Kidney glomerular epithelial cell (primary cell): ENCODE measurements around the gene ZNF536.
A peak's percentile ranks its signal among the peaks of the same experiment; 100 is the strongest.

Experiments used
- DNase-seq: peaks from one replicate; lab custom pipeline; 2025; lab: John Stamatoyannopoulos, UW

Gene ZNF536

GRCh38 chr19:30417166-30417565 lies 45.0 kb downstream of the ZNF536 start:
- peak; percentile 11 for DNase-seq

- DNase-seq = peak; percentile 4
These were observed 47.5 kb downstream of the ZNF536 start for GRCh38 chr19:30419568-30420180.

GRCh38 chr19:30420316-30420715 lies 48.1 kb downstream of the ZNF536 start:
- no peak for DNase-seq

GRCh38 chr19:30420881-30421280 lies 48.7 kb downstream of the ZNF536 start:
- no peak for DNase-seq

- DNase-seq = no peak
These were observed 49.4 kb downstream of the ZNF536 start for GRCh38 chr19:30421571-30421970.

GRCh38 chr19:30423481-30423880 lies 51.3 kb downstream of the ZNF536 start:
- DNase-seq = no peak

- no peak for DNase-seq
These were observed 54.0 kb downstream of the ZNF536 start for GRCh38 chr19:30425885-30426838.

GRCh38 chr19:30426864-30427263 lies 54.7 kb downstream of the ZNF536 start:
- no peak for DNase-seq

GRCh38 chr19:30428092-30428680 lies 56.0 kb downstream of the ZNF536 start:
- no peak for DNase-seq

GRCh38 chr19:30428844-30429243 lies 56.7 kb downstream of the ZNF536 start:
- DNase-seq = no peak

- DNase-seq = no peak
These were observed 58.1 kb downstream of the ZNF536 start for GRCh38 chr19:30430206-30430734.

- no peak for DNase-seq
These were observed 59.4 kb downstream of the ZNF536 start for GRCh38 chr19:30431591-30431990.

- DNase-seq = no peak
These were observed 62.8 kb downstream of the ZNF536 start for GRCh38 chr19:30434797-30435594.

GRCh38 chr19:30437869-30438268 lies 65.7 kb downstream of the ZNF536 start:
- no peak for DNase-seq

GRCh38 chr19:30439310-30439709 lies 67.1 kb downstream of the ZNF536 start:
- DNase-seq = no peak

- peak; percentile 4 for DNase-seq
These were observed 68.8 kb downstream of the ZNF536 start for GRCh38 chr19:30441011-30441410.

GRCh38 chr19:30442674-30443073 lies 70.5 kb downstream of the ZNF536 start:
- DNase-seq = no peak

- DNase-seq = no peak
These were observed 71.5 kb downstream of the ZNF536 start for GRCh38 chr19:30443531-30444252.

- no peak for DNase-seq
These were observed 72.1 kb downstream of the ZNF536 start for GRCh38 chr19:30444253-30444671.

GRCh38 chr19:30444686-30445232 lies 72.6 kb downstream of the ZNF536 start:
- no peak for DNase-seq

- DNase-seq = no peak
These were observed 73.2 kb downstream of the ZNF536 start for GRCh38 chr19:30445385-30445784.
